Hepatocyte (in vitro differentiated cells): Measurements from ENCODE around the gene NSUN7.

Source experiments
- EZH2 ChIP-seq: fragments of 200-600 bp; sonication (generic); IDR thresholded peaks from 2 replicates; pipeline ENCODE4 v1.6.1; 2016; ENCODE audit warnings: antibody characterized with exemption, mild to moderate bottlenecking, borderline replicate concordance
- EZH2phosphoT487 ChIP-seq: fragments of 200-600 bp; sonication (generic); IDR thresholded peaks from one replicate; pipeline ENCODE4 v1.6.1; 2018; ENCODE audit warnings: antibody characterized with exemption, mild to moderate bottlenecking, low read depth, moderate library complexity; ENCODE audit not compliant: unreplicated experiment, severe bottlenecking
- TF ChIP-seq, protein P1 (sequence below): fragments of 200-600 bp; sonication (generic); IDR thresholded peaks from 2 replicates; pipeline ENCODE4 v1.5.1; 2016; ENCODE audit warnings: antibody characterized with exemption, mild to moderate bottlenecking; ENCODE audit not compliant: poor library complexity

DNA sequence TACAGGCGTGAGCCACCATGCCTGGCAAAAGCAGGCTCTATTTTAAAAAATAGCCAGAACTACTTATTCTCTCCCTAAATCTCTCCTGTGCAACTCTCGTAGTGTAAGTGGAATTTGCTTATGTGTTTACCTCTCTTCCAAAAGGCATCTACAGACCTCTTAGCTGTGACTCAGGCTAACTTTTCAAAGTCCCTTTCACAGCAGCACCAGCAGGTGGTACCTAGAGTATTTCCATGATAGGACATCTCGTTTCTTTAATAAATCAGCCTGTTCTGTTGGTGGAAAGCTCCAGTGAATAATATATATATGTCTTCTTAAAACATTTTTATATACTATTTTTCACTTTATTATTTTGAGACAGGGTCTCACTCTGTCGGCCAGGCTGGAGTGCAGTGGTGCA is 89.0 kb downstream of the NSUN7 start:
- TF ChIP-seq, protein P1, sequence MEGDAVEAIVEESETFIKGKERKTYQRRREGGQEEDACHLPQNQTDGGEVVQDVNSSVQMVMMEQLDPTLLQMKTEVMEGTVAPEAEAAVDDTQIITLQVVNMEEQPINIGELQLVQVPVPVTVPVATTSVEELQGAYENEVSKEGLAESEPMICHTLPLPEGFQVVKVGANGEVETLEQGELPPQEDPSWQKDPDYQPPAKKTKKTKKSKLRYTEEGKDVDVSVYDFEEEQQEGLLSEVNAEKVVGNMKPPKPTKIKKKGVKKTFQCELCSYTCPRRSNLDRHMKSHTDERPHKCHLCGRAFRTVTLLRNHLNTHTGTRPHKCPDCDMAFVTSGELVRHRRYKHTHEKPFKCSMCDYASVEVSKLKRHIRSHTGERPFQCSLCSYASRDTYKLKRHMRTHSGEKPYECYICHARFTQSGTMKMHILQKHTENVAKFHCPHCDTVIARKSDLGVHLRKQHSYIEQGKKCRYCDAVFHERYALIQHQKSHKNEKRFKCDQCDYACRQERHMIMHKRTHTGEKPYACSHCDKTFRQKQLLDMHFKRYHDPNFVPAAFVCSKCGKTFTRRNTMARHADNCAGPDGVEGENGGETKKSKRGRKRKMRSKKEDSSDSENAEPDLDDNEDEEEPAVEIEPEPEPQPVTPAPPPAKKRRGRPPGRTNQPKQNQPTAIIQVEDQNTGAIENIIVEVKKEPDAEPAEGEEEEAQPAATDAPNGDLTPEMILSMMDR = no peak
- no peak for TF ChIP-seq EZH2
- TF ChIP-seq EZH2phosphoT487 = no peak
